Hindlimb muscle (tissue), 1 donor: ENCODE data around the gene INF2. TPM values are rescaled to one million over a fixed set of nuclear protein-coding genes. Genes with fewer than 3 reads are reported as not detected.

Source experiments
- DNase-seq: peaks from one replicate; pipeline ENCODE4 v3.0.0-alpha.2; 2013
- polyA plus RNA-seq: library from polyadenylated mRNA; unstranded; fragments of 120-200 nt; gene quantifications from one replicate; pipeline ENCODE4 v1.2.1, GENCODE V29; 2013; ENCODE audit not compliant: insufficient read length

Gene INF2
- polyA plus RNA-seq, 1 donor, result 69.9 TPM

DNA sequence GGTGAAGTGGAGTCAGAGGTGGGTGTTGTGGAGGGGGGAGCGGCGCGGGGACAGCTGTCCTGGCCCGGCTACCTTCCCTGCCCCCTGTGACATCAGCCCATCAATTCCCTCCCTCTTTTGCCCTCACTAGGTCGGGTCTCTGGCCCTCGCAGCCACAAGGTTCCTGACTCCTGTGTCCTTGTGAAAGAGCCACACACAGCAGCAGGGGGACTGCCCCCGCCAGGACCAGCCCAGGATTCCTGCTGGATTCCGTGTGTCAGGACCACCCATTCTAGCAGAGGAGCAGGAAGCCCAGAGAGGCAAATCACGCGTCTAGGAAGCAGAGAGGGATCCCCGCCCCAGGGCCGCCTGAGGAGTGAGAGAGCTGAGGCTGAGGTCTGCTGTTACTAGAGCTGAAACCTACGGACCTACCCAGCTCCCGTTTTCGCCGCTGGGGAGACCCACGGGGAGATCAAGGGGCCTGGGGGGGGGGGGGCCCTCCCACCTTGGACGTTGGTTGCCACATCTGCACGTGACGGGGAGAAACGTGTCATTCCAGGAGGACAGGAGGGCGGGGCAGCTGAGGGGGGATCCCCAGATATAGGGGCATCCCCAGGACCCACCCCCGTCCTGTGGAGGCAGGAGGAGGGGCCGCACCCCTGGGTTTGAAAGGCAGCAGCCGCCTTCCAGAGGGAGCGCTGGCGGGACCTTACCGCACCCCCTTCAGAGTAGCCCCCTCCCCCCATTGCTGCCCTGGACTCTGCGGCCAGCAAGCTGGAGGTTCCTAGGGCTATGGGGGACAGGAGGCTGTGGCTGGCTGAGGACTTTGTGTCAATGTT, 12.5 kb upstream of the INF2 start:
- DNase-seq, result no peak

DNA sequence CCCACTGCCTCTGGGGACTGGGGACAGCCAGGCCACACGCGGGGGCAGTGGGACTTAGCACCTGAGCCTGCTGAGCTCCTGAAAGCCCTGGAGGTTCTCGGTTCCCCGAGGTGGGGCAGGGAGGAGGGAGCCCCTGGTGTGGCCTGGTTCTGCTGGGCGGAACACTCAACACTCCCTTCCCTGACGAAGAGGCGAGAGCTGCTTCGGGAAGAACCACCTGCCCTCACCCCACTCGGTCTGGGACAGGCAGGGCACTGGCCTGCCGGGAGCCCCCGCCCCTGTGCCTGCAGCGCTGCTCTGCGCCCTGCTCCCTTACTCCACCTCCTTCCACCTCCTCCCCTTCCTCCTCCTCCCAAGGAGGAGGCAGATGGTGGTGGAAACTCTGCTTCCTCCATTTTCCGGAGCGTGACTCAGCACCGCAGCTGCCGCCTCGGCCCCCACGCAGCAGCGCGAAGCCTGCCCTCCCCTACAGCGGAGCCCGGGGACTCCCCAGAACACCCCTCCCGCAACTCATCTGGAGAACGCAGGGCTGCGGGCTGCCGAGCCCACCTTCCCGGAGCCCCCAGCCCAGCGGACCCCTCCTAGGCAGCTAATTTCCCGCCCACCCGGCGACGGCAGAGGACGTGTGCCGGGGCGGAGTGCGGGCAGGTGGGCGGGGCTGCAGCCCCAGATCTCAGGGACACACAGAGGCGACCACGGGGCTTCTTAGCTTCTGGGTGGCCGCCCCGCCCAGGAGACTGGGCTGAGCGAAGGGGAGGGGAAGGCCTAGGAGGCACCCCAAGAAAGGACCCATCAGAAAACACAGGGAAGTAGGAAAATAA, 11.7 kb upstream of the INF2 start:
- DNase-seq, result peak; percentile 88

DNA sequence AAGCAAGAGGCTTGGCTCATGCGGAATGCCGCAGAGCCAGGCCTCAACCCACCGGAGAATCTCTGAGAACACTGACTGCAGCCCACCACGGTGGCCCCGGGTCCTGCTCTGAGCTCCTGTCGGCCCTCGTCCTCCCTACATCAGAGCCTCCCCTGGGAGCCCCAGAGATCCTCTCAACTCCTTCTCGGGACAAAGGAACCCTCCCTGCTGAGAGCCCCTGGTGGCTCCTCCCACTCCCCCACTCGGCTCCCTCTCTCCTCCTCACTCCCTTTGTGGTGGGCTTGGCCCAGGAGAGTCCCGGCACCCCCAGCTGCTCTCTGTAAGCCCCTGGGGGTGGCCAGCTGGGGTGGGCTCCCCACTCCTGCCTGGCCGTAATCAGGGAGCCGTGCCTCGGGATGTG, 11.1 kb upstream of the INF2 start:
- DNase-seq, result no peak

GRCh38 chr14:104678901-104679705, 10.3 kb upstream of the INF2 start:
- DNase-seq, result no peak

- no peak for DNase-seq
These were observed 9.2 kb upstream of the INF2 start for GRCh38 chr14:104680056-104680805.

GRCh38 chr14:104680806-104681688, 8.4 kb upstream of the INF2 start:
- DNase-seq, result no peak

DNA sequence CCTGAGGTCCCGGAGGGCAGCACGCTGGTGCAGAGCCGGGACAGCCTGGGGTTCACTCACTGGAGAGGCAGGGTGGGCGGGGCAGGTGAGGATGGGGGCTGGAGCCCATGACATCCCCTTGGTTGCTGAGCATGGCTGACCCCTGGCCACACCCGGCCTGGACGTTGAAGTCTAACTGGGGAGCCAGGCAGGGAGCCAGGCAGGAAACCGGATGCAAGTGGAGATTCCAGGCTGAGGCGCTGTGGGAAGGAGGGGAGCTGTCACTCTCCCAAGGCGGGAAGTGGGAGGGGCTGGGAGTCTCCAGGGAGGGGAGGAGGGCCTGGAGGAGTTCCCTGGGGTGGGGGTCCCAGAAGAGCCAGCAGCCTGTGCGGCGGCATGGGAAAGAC, 7.7 kb upstream of the INF2 start:
- DNase-seq, result peak; percentile 88

DNA sequence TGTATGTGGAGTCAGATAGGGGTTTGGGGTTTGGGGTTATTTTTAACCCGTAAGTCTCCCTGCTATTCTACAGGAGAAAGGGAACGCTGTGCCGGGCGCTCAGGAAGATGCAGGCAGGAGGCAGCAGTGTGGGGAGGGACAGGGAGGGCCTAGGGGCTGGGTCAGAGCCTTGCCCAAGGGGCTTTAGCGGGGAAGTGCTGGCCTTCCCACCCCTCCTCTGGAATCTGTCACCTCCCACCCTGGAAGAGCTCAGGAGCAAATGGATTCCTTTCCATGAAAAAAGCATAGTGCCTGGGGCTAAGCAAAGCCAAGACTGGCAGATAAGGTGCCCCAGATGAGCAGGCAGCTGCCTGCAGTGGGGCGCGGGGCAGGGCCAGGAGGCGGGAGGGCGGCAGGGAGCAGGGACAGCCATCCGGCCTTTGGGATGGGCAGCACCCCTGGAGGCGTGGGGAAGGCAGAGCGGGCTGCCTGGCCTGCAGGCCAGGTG, 7.3 kb upstream of the INF2 start:
- DNase-seq, result no peak

GRCh38 chr14:104683653-104684448, 5.6 kb upstream of the INF2 start:
- no peak for DNase-seq

GRCh38 chr14:104684449-104684821, 5.0 kb upstream of the INF2 start:
- no peak for DNase-seq

- no peak for DNase-seq
These were observed 4.0 kb upstream of the INF2 start for GRCh38 chr14:104685216-104685997.

- DNase-seq, result no peak
These were observed 3.3 kb upstream of the INF2 start for GRCh38 chr14:104685998-104686610.

DNA sequence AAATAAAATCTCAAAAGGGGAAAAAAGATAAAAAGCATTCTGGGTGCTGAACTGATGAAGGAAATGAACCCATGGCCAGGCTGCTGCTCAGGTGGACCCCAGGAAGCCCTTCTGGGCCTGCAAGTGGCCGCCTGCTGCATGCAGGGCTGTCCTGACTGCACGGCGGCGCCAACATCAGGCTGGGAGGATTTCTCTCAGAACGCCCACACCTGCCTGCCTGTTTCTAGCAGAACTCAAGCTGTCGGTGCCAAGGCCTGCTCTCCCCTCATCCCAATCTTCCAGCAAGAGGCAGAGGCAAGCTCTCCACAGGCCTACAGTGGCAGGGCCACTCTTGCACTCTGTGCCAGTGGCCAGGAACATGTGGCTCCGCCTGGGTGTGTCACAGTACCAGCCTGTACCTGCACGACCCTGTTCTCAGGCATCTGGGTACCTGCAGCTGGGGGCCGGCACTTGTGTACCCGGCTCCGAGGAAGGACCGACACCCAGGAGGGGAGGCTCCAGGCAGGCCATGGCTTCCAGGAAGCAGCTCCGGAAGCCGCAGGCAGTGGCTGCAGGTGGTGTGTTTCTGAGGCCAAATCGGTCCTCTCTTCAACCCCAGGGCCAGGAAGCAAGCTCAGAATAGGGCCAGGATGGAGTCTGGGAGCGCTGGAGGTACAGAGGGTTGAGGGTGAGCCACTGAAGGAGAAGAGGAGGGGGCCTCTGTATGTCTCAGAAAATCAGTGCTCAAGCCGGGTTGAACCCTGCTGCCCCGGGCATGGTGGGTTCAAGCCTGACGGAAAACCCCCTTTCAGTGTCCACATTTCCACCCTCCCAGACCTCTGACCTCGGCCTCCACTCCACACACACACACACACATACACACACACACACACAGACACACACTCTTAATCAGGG, 2.5 kb upstream of the INF2 start:
- no peak for DNase-seq

DNA sequence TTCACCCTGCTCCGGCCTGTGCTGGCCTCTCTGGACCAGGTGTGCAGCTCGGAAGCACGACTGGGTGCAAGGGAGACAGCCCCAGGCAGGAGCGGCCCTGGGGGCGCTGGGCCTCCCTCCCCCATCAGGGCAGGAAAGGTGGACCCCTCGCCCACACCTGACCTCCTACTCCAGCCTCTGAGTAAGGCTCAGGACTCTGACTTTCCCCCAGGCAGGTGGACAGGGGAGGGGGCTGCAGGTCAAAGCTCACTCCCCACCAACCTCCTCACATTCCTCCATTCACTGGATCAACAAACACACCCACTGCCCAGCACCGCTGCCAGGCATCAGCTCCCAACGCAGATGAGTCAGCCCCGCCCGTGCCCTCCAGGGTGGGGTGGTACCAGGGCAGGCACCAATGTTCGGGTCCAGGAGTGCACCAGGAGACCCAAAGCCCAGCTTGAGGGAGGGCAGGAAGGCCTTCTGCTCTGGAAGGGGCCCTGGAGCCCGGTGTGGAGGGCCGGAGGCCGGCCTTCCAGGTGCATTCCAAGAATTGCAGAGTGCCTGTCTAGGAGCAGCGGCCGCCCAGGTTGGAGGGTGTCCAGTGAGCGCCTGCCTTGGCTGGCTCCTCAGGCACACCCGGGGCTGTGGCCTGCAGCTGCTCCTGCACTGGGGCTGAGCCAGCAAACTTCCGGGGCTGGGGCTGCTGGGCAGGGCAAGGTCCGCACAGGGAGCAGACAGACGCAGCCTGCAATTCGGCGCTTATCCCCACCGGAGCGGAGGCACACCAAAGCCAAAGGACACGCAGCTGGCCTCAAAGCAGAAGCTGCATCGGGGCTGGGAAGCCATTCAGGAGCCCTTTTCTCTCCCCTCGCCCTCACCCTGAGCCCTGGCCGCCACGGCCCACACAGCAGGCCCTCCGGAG, 1.6 kb upstream of the INF2 start:
- DNase-seq, result peak; percentile 69

- no peak for DNase-seq
These were observed 811 bp upstream of the INF2 start for GRCh38 chr14:104688505-104689108.
